DOHH2 (cell line): Measurements from ENCODE around the gene RNF213.

Source experiments
- EZH2phosphoT487 ChIP-seq: fragments of 200-600 bp; sonication (generic); IDR thresholded peaks from 2 replicates; pipeline ENCODE4 v1.6.1; 2017; ENCODE audit warnings: borderline replicate concordance, mild to moderate bottlenecking, antibody characterized with exemption, low read length, moderate library complexity, mixed read lengths
- TF ChIP-seq, protein P1 (sequence below): fragments of 200-600 bp; sonication (generic); IDR thresholded peaks from one replicate; pipeline ENCODE4 v1.5.1; 2014; ENCODE audit warnings: antibody characterized with exemption, mild to moderate bottlenecking, low read depth, low read length; ENCODE audit not compliant: poor library complexity, severe bottlenecking

DNA sequence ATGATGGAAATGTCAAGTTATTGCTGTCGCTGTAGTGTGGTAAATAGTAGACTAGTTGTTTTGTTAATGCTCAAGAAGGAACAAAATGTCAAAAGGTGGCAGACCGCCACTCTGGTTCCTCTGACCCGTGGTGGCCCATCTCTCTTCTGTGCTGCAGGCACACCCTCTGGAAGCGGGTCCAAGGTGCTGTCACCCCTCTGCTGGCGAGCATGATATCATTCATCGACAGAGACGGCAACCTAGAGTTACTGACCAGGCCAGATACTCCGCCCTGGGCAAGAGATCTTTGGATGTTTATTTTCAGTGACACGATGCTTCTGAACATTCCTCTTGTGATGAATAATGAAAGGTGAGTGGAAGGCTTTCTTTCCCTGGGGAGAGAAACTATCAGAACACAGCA lies 97.5 kb downstream of the RNF213 start:
- TF ChIP-seq, protein P1, sequence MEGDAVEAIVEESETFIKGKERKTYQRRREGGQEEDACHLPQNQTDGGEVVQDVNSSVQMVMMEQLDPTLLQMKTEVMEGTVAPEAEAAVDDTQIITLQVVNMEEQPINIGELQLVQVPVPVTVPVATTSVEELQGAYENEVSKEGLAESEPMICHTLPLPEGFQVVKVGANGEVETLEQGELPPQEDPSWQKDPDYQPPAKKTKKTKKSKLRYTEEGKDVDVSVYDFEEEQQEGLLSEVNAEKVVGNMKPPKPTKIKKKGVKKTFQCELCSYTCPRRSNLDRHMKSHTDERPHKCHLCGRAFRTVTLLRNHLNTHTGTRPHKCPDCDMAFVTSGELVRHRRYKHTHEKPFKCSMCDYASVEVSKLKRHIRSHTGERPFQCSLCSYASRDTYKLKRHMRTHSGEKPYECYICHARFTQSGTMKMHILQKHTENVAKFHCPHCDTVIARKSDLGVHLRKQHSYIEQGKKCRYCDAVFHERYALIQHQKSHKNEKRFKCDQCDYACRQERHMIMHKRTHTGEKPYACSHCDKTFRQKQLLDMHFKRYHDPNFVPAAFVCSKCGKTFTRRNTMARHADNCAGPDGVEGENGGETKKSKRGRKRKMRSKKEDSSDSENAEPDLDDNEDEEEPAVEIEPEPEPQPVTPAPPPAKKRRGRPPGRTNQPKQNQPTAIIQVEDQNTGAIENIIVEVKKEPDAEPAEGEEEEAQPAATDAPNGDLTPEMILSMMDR: no peak
- TF ChIP-seq EZH2phosphoT487: no peak
